GM12878 (cell line): ENCODE data around the gene NOP16. TPM values are rescaled to one million over a fixed set of nuclear protein-coding genes. Genes with fewer than 3 reads are reported as not detected.

Experiments
- BMI1 ChIP-seq: fragments of 450-650 bp; IDR thresholded peaks from 2 replicates; pipeline ENCODE4 v1.6.1; 2016; ENCODE audit warnings: mild to moderate bottlenecking, moderate library complexity, borderline replicate concordance
- CHD2 ChIP-seq: IDR thresholded peaks from 2 replicates; pipeline ENCODE4 v1.6.1; 2011; ENCODE audit warnings: low read depth, low read length, improper control_type of control experiment, borderline replicate concordance
- polyA plus RNA-seq, 11 experiments: library from polyadenylated mRNA; depleted of rRNA in 4 of 11; unstranded in 6 of 11; stranded (reverse) in 5 of 11; fragments of >200 nt; fragmentation: Nextera tagmentation in 4 of 11; fragmentation: Illumina TruSeq in 1 of 11; extraction: Ambion mirVana in 4 of 11; extraction: Trizol in 1 of 11; gene quantifications; 1 replicate in 1 of 11; 2 replicates in 10 of 11; pipeline versions ENCODE4 v1.2.1 to v1.2.3, GENCODE V29; 2011 to 2016; ENCODE audit warnings: inconsistent platforms in 2 of 11, missing spikeins in 2 of 11, low read depth in 1 of 11
- total RNA-seq, 4 experiments: library from RNA; depleted of rRNA in 3 of 4; stranded (reverse); fragments of >200 nt in 3 of 4; fragmentation: Illumina TruSeq in 1 of 4; extraction: Trizol in 1 of 4; gene quantifications; 2 replicates each; pipeline versions ENCODE4 v1.2.1 to v1.2.3, GENCODE V29; 2013 to 2021
- TF ChIP-seq, protein P1 (sequence below): fragments of 450-650 bp; IDR thresholded peaks from 2 replicates; pipeline ENCODE4 v1.6.1; 2017; ENCODE audit warnings: mild to moderate bottlenecking, moderate library complexity
- TF ChIP-seq, protein P2 (sequence below): fragments of 450-650 bp; IDR thresholded peaks from 2 replicates; pipeline ENCODE4 v1.6.1; 2016; ENCODE audit warnings: mild to moderate bottlenecking
- TF ChIP-seq, protein P3 (sequence below): fragments of 450-650 bp; IDR thresholded peaks from 2 replicates; pipeline ENCODE4 v1.6.1; 2018; ENCODE audit warnings: borderline replicate concordance, mild to moderate bottlenecking; ENCODE audit not compliant: partially characterized antibody
- TF ChIP-seq, protein P4 (sequence below): fragments of 450-650 bp; IDR thresholded peaks from 2 replicates; pipeline ENCODE4 v1.6.1; 2017; ENCODE audit warnings: mild to moderate bottlenecking, moderate library complexity

Gene NOP16
- total and polyA plus RNA-seq, 10 of the 15 experiments (the other 5 are each of a cell fraction or from before 2014, with no cell fraction given), result 50.3 to 276 (median 116) TPM

DNA sequence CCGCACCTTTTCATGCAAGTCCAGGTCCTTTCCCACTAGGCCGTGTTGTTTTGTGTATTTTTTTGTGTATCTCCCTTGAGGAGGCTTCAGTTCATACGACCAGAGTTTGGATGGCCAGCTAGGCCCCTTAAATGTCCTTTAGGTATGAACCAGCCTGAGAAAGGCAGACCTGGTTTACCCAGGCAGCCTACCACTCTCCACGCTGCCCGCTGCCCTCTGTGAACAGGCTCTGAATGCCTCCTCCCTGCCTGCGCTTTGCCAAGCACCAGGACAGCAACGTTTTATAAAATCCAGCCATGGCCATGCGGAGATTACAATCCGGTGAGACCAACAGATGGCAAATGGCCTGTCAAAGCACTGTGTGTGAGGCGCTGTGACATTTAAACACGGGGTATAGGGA is 28.6 kb upstream of the NOP16 start (continued):
- TF ChIP-seq, protein P1, sequence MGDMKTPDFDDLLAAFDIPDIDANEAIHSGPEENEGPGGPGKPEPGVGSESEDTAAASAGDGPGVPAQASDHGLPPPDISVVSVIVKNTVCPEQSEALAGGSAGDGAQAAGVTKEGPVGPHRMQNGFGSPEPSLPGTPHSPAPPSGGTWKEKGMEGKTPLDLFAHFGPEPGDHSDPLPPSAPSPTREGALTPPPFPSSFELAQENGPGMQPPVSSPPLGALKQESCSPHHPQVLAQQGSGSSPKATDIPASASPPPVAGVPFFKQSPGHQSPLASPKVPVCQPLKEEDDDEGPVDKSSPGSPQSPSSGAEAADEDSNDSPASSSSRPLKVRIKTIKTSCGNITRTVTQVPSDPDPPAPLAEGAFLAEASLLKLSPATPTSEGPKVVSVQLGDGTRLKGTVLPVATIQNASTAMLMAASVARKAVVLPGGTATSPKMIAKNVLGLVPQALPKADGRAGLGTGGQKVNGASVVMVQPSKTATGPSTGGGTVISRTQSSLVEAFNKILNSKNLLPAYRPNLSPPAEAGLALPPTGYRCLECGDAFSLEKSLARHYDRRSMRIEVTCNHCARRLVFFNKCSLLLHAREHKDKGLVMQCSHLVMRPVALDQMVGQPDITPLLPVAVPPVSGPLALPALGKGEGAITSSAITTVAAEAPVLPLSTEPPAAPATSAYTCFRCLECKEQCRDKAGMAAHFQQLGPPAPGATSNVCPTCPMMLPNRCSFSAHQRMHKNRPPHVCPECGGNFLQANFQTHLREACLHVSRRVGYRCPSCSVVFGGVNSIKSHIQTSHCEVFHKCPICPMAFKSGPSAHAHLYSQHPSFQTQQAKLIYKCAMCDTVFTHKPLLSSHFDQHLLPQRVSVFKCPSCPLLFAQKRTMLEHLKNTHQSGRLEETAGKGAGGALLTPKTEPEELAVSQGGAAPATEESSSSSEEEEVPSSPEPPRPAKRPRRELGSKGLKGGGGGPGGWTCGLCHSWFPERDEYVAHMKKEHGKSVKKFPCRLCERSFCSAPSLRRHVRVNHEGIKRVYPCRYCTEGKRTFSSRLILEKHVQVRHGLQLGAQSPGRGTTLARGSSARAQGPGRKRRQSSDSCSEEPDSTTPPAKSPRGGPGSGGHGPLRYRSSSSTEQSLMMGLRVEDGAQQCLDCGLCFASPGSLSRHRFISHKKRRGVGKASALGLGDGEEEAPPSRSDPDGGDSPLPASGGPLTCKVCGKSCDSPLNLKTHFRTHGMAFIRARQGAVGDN, result no peak
- TF ChIP-seq, protein P2, sequence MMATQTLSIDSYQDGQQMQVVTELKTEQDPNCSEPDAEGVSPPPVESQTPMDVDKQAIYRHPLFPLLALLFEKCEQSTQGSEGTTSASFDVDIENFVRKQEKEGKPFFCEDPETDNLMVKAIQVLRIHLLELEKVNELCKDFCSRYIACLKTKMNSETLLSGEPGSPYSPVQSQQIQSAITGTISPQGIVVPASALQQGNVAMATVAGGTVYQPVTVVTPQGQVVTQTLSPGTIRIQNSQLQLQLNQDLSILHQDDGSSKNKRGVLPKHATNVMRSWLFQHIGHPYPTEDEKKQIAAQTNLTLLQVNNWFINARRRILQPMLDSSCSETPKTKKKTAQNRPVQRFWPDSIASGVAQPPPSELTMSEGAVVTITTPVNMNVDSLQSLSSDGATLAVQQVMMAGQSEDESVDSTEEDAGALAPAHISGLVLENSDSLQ, result no peak
- TF ChIP-seq BMI1, result no peak
- TF ChIP-seq, protein P3, sequence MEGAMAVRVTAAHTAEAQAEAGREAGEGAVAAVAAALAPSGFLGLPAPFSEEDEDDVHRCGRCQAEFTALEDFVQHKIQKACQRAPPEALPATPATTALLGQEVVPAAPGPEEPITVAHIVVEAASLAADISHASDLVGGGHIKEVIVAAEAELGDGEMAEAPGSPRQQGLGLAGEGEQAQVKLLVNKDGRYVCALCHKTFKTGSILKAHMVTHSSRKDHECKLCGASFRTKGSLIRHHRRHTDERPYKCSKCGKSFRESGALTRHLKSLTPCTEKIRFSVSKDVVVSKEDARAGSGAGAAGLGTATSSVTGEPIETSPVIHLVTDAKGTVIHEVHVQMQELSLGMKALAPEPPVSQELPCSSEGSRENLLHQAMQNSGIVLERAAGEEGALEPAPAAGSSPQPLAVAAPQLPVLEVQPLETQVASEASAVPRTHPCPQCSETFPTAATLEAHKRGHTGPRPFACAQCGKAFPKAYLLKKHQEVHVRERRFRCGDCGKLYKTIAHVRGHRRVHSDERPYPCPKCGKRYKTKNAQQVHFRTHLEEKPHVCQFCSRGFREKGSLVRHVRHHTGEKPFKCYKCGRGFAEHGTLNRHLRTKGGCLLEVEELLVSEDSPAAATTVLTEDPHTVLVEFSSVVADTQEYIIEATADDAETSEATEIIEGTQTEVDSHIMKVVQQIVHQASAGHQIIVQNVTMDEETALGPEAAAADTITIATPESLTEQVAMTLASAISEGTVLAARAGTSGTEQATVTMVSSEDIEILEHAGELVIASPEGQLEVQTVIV, result no peak
- TF ChIP-seq CHD2, result no peak
- TF ChIP-seq, protein P4, sequence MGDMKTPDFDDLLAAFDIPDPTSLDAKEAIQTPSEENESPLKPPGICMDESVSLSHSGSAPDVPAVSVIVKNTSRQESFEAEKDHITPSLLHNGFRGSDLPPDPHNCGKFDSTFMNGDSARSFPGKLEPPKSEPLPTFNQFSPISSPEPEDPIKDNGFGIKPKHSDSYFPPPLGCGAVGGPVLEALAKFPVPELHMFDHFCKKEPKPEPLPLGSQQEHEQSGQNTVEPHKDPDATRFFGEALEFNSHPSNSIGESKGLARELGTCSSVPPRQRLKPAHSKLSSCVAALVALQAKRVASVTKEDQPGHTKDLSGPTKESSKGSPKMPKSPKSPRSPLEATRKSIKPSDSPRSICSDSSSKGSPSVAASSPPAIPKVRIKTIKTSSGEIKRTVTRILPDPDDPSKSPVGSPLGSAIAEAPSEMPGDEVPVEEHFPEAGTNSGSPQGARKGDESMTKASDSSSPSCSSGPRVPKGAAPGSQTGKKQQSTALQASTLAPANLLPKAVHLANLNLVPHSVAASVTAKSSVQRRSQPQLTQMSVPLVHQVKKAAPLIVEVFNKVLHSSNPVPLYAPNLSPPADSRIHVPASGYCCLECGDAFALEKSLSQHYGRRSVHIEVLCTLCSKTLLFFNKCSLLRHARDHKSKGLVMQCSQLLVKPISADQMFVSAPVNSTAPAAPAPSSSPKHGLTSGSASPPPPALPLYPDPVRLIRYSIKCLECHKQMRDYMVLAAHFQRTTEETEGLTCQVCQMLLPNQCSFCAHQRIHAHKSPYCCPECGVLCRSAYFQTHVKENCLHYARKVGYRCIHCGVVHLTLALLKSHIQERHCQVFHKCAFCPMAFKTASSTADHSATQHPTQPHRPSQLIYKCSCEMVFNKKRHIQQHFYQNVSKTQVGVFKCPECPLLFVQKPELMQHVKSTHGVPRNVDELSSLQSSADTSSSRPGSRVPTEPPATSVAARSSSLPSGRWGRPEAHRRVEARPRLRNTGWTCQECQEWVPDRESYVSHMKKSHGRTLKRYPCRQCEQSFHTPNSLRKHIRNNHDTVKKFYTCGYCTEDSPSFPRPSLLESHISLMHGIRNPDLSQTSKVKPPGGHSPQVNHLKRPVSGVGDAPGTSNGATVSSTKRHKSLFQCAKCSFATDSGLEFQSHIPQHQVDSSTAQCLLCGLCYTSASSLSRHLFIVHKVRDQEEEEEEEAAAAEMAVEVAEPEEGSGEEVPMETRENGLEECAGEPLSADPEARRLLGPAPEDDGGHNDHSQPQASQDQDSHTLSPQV, result no peak
